Kidney (tissue), 14 donors: Measurements from ENCODE around the gene RAE1. TPM values are rescaled to one million over a fixed set of nuclear protein-coding genes. Genes with fewer than 3 reads are reported as not detected.

ENCODE experiments used
- DNase-seq, 5 donors: peaks; one replicate each; pipeline ENCODE4 v3.0.0-alpha.2; 2013 to 2020
- FAIRE-seq: peaks from 2 replicates; lab custom pipeline; 2012; peaks lifted over from hg19 to GRCh38; lab: Jason Lieb, UNC
- H3K27ac ChIP-seq, 2 donors: one replicate each; pipeline ENCODE4 v1.7.0; 2013; ENCODE audit warnings: low read depth in 2 of 2, low read length in 2 of 2, inconsistent platforms in 1 of 2
- H3K27me3 ChIP-seq: one replicate; pipeline ENCODE4 v1.7.1; 2013; ENCODE audit warnings: low read length, inconsistent platforms; ENCODE audit not compliant: control insufficient read depth, insufficient read depth
- H3K36me3 ChIP-seq, 3 donors: one replicate each; pipeline versions ENCODE4 v1.7.0 to v1.7.1; 2013; ENCODE audit warnings: low read length in 3 of 3, control low read depth in 1 of 3, inconsistent platforms in 1 of 3; ENCODE audit not compliant: insufficient read depth in 3 of 3, control insufficient read depth in 2 of 3
- H3K4me1 ChIP-seq, 3 donors: one replicate each; pipeline versions ENCODE4 v1.7.0 to v1.7.1; 2013; ENCODE audit warnings: low read length in 3 of 3, inconsistent platforms in 1 of 3, low read depth in 1 of 3; ENCODE audit not compliant: control insufficient read depth in 2 of 3, insufficient read depth in 2 of 3
- H3K4me3 ChIP-seq, 3 donors: one replicate each; pipeline versions ENCODE4 v1.7.0 to v1.8.1; 2013; ENCODE audit warnings: low read length in 3 of 3, control low read depth in 1 of 3, inconsistent platforms in 1 of 3
- H3K9ac ChIP-seq, 3 donors: one replicate each; pipeline versions ENCODE4 v1.7.0 to v1.7.1; 2013; ENCODE audit warnings: low read length in 3 of 3, control low read depth in 1 of 3, inconsistent platforms in 1 of 3
- H3K9me3 ChIP-seq, 3 donors: one replicate each; pipeline versions ENCODE4 v1.7.0 to v1.7.1; 2013; ENCODE audit warnings: low read length in 3 of 3, control low read depth in 1 of 3, inconsistent platforms in 1 of 3; ENCODE audit not compliant: control insufficient read depth in 2 of 3, insufficient read depth in 1 of 3
- CTCF ChIP-seq: IDR thresholded peaks from 3 replicates; pipeline ENCODE4 v1.5.1; 2012; ENCODE audit warnings: mild to moderate bottlenecking, moderate library complexity, borderline replicate concordance; ENCODE audit not compliant: insufficient read depth; ENCODE audit errors: extremely low read depth
- intact Hi-C: fragments of 100-400 bp; cut with DNase I; formaldehyde crosslinking; loops from one replicate; pipeline ENCODE4 v1.11.1; 2022
- polyA plus RNA-seq: library from polyadenylated mRNA; stranded (reverse); fragments of 350-450 nt; fragmentation: Illumina TruSeq; extraction: RNeasy Lipid Tissue Mini Kit (QIAGEN cat#74804); gene quantifications from one replicate; pipeline ENCODE4 v1.2.3, GENCODE V29; 2014; ENCODE audit warnings: low read depth, low replicate concordance; ENCODE audit not compliant: insufficient read depth
- total RNA-seq: library from RNA; stranded (reverse); fragmentation: NEBNext Ultra II Directional; extraction: Animal tissue kit (Norgen Biotek cat#: 25700); gene quantifications from one replicate; pipeline ENCODE4 v1.2.1, GENCODE V29; 2021
- donor health status: control.
- donor health status: control.
- donor health status: control.
- donor health status: control.
- donor health status: control.
- donor health status: DM: yes; HTN: yes; CAD: no.
- donor health status: Normal renal cell carcinoma (clear cell type).

The RAE1 gene
- total and polyA plus RNA-seq, 2 donors from 2014 or later = 19.5 to 26.3 TPM

- Histone ChIP-seq H3K9me3 (no peaks in the 10 kb centered on the region), H3K27me3 (no peaks in the 10 kb centered on the region), H3K36me3 (peaks cover 0 to 11% (median 2%) of the 10 kb centered on the region in 3 donors), H3K4me3 (no peak overlapping the region), H3K27ac (no peak overlapping the region), H3K4me1 (no peaks in the 10 kb centered on the region), H3K9ac (no peak overlapping the region)
- DNase-seq (no peak), FAIRE-seq (no peak)
- no peak for TF ChIP-seq CTCF
- intact Hi-C loops = no loop called here
These were observed 61.4 kb downstream of the RAE1 start for GRCh38 chr20:57412347-57413029.

GRCh38 chr20:57413986-57414385, 62.9 kb downstream of the RAE1 start:
- H3K27ac ChIP-seq = no peak overlapping the region
- H3K4me3 ChIP-seq = no peak overlapping the region
- H3K27me3 ChIP-seq = no peaks in the 10 kb centered on the region
- H3K9me3 ChIP-seq = no peaks in the 10 kb centered on the region
- no peaks in the 10 kb centered on the region for H3K4me1 ChIP-seq
- H3K36me3 ChIP-seq = no peaks in the 10 kb centered on the region
- intact Hi-C loops = no loop called here
- DNase-seq (no peak), FAIRE-seq (no peak)
- no peak overlapping the region for H3K9ac ChIP-seq
- TF ChIP-seq CTCF = no peak

GRCh38 chr20:57414867-57415592, 64.0 kb downstream of the RAE1 start:
- intact Hi-C loops = no loop called here

More at GRCh38 chr20:57414867-57415592, 64.0 kb downstream of the RAE1 start:
- Histone ChIP-seq H3K9ac (no peak overlapping the region), H3K4me3 (no peak overlapping the region), H3K27me3 (no peaks in the 10 kb centered on the region), H3K4me1 (no peaks in the 10 kb centered on the region), H3K9me3 (no peaks in the 10 kb centered on the region), H3K36me3 (no peaks in the 10 kb centered on the region), H3K27ac (no peak overlapping the region)
- FAIRE-seq = no peak
- TF ChIP-seq CTCF = no peak
- no peak for DNase-seq
